SK-N-SH treated with all-trans-retinoic acid at 6 μM for 48 hours (cell line): ENCODE results near the gene OAS2.

Source experiments
- BACH2 ChIP-seq: fragments of 250-450 bp; sonication (Bioruptor Pico); IDR thresholded peaks from 2 replicates; pipeline ENCODE4 v1.9.0; 2021; ENCODE audit warnings: mild to moderate bottlenecking, borderline replicate concordance
- RARB ChIP-seq: fragments of 250-450 bp; sonication (Bioruptor Pico); IDR thresholded peaks from 2 replicates; pipeline ENCODE4 v1.8.0; 2021; ENCODE audit warnings: mild to moderate bottlenecking, moderate library complexity

GRCh38 chr12:112985642-112986290, 7.4 kb downstream of the OAS2 start:
- TF ChIP-seq RARB (CRISPR knock-in tag) (no peak), BACH2 (CRISPR knock-in tag) (no peak)
